GM12875 (cell line): Measurements from ENCODE around the gene KCNG4.

Experiments used
- H3K4me3 ChIP-seq: one replicate; pipeline ENCODE4 v1.5.1; 2011; ENCODE audit warnings: low read depth, low read length, control low read depth
- TF ChIP-seq, protein P1 (sequence below): IDR thresholded peaks from 2 replicates; pipeline ENCODE4 v1.5.1; 2011; ENCODE audit warnings: low read depth, mild to moderate bottlenecking, control low read depth, inconsistent platforms, low read length, moderate library complexity, borderline replicate concordance; ENCODE audit not compliant: insufficient read depth

Gene KCNG4

GRCh38 chr16:84281074-84281473 is 41.3 kb upstream of the KCNG4 start:
- TF ChIP-seq, protein P1, sequence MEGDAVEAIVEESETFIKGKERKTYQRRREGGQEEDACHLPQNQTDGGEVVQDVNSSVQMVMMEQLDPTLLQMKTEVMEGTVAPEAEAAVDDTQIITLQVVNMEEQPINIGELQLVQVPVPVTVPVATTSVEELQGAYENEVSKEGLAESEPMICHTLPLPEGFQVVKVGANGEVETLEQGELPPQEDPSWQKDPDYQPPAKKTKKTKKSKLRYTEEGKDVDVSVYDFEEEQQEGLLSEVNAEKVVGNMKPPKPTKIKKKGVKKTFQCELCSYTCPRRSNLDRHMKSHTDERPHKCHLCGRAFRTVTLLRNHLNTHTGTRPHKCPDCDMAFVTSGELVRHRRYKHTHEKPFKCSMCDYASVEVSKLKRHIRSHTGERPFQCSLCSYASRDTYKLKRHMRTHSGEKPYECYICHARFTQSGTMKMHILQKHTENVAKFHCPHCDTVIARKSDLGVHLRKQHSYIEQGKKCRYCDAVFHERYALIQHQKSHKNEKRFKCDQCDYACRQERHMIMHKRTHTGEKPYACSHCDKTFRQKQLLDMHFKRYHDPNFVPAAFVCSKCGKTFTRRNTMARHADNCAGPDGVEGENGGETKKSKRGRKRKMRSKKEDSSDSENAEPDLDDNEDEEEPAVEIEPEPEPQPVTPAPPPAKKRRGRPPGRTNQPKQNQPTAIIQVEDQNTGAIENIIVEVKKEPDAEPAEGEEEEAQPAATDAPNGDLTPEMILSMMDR = no peak
- no peak overlapping the region for H3K4me3 ChIP-seq

GRCh38 chr16:84279881-84280280 is 40.1 kb upstream of the KCNG4 start:
- TF ChIP-seq, protein P1 = no peak
- H3K4me3 ChIP-seq = no peak overlapping the region

- H3K4me3 ChIP-seq = no peak overlapping the region
- TF ChIP-seq, protein P1 = no peak
These were observed 39.2 kb upstream of the KCNG4 start for GRCh38 chr16:84278968-84279367.

DNA sequence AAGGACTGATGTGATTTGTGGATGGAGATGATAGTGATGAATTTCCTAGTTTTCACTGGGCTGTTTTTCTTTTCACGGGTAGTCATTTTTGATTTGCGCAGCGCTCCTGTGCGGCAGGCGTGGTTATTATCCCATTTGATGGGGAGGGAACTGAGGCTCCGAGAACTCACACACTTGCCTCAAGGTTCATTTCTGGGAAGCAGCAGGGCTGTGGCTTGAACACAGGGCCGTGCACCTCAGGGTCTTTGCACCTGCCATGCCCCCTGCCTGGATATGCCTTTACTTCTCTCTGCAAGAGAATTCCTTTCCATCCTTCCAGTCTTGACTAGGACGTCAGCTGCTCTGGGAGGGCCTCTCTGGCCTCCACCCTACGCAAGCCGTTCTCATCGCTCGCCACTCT is 38.5 kb upstream of the KCNG4 start:
- H3K4me3 ChIP-seq = no peak overlapping the region
- TF ChIP-seq, protein P1 = no peak

- H3K4me3 ChIP-seq = no peak overlapping the region
- TF ChIP-seq, protein P1 = peak; percentile 81
These were observed 37.5 kb upstream of the KCNG4 start for GRCh38 chr16:84277244-84277823.

GRCh38 chr16:84275585-84276151 is 35.9 kb upstream of the KCNG4 start:
- TF ChIP-seq, protein P1 = no peak
- H3K4me3 ChIP-seq = no peak overlapping the region

DNA sequence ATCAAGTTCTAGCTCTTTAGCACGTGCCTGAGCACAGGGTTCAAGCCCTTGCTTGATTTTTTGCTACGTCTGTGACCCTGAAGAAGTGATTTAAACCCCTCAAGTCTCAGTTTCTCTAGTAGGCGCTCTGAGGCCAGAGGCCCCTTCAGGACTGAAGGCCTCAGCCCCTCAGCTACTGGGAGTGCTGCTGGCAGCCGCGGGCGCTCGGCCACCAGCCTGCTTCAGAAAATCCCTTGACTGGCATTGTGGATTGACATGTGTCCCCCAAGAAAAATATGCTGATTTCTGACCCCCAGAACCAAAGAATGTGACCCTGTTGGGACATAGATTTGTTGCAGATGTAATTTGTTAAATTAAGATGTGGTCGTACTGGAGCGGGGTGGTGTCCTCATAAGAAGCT is 34.7 kb upstream of the KCNG4 start:
- H3K4me3 ChIP-seq = no peak overlapping the region
- TF ChIP-seq, protein P1 = no peak
